ENCODE measurements around the gene PTEN. TPM values are rescaled to one million over a fixed set of nuclear protein-coding genes. Genes with fewer than 3 reads are reported as not detected.
"Not testable (repeated sequence)": the region's sequence is repeated elsewhere in the genome, so short reads cannot be mapped to it uniquely, and the experiment has no call there.

PTEN gene
- total RNA-seq, 4 donors from 2014 or later, result 143 to 224 (median 171) TPM

DNA sequence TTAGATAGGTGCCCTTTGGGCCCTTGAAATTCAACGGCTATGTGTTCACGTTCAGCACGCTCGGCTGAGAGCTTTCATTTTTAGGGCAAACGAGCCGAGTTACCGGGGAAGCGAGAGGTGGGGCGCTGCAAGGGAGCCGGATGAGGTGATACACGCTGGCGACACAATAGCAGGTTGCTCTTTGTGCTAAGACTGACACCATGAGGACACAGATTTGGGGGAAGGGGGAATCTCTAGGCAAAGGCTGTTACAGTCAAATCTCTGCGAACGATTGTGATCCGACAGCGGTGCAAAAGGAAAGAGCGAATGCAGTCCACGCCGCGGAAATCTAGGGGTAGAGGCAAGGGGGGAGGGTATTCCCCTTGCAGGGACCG is 759 bp upstream of the PTEN start:
- no peaks in the 10 kb centered on the region for H3K27me3 ChIP-seq
- 0 to 1% methylated on average over 21 of the region's 21 CpGs for WGBS, 2 donors
- peak overlapping the region; percentile 62 to 92 (median 88) for H3K4me3 ChIP-seq
- no peaks in the 10 kb centered on the region for H3K36me3 ChIP-seq
- TF ChIP-seq POLR2A (IDR thresholded peaks at IDR 0.05) (no peak), EP300 (IDR thresholded peaks at IDR 0.05) (no peak)
- TF ChIP-seq, protein P1, sequence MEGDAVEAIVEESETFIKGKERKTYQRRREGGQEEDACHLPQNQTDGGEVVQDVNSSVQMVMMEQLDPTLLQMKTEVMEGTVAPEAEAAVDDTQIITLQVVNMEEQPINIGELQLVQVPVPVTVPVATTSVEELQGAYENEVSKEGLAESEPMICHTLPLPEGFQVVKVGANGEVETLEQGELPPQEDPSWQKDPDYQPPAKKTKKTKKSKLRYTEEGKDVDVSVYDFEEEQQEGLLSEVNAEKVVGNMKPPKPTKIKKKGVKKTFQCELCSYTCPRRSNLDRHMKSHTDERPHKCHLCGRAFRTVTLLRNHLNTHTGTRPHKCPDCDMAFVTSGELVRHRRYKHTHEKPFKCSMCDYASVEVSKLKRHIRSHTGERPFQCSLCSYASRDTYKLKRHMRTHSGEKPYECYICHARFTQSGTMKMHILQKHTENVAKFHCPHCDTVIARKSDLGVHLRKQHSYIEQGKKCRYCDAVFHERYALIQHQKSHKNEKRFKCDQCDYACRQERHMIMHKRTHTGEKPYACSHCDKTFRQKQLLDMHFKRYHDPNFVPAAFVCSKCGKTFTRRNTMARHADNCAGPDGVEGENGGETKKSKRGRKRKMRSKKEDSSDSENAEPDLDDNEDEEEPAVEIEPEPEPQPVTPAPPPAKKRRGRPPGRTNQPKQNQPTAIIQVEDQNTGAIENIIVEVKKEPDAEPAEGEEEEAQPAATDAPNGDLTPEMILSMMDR (IDR thresholded peaks at IDR 0.05), result no peak
- H3K4me1 ChIP-seq, result peaks cover 0 to 15% (median 2%) of the 10 kb centered on the region in 4 donors
- H3K9me3 ChIP-seq, result no peaks in the 10 kb centered on the region
- no peak for DNase-seq (ENCODE audit: low spot score in 2 of 2)
- peak overlapping the region; percentile 88 to 98 (median 96) for H3K27ac ChIP-seq

DNA sequence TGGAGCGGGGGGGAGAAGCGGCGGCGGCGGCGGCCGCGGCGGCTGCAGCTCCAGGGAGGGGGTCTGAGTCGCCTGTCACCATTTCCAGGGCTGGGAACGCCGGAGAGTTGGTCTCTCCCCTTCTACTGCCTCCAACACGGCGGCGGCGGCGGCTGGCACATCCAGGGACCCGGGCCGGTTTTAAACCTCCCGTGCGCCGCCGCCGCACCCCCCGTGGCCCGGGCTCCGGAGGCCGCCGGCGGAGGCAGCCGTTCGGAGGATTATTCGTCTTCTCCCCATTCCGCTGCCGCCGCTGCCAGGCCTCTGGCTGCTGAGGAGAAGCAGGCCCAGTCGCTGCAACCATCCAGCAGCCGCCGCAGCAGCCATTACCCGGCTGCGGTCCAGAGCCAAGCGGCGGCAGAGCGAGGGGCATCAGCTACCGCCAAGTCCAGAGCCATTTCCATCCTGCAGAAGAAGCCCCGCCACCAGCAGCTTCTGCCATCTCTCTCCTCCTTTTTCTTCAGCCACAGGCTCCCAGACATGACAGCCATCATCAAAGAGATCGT is 598 bp downstream of the PTEN start:
- H3K27ac ChIP-seq, result peak overlapping the region; percentile 88 to 98 (median 96)
- H3K36me3 ChIP-seq; H3K27me3 ChIP-seq; DNase-seq (ENCODE audit: low spot score in 2 of 2); H3K9me3 ChIP-seq: not testable (repeated sequence)
- peaks cover 0 to 21% (median 5%) of the 10 kb centered on the region in 4 donors for H3K4me1 ChIP-seq
- WGBS, 2 donors, result 0% methylated on average over 12 to 23 of the region's 47 CpGs
- peak overlapping the region; percentile 62 to 92 (median 88) for H3K4me3 ChIP-seq

DNA sequence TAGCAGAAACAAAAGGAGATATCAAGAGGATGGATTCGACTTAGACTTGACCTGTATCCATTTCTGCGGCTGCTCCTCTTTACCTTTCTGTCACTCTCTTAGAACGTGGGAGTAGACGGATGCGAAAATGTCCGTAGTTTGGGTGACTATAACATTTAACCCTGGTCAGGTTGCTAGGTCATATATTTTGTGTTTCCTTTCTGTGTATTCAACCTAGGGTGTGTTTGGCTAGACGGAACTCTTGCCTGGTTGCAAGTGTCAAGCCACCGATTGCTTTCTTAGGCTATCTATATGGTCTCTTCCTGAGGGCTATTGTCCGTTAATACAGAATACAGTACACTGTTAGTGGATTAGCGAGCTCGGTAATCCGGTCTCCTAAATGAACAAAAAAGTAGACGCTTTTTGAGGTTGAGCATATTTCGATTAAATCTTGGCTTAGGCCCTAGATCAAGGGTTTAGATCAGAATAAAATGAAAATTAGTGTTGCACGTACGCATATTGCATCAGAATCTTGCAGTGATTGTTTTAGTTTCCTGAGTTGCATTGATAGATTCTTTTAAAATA is 1.2 kb downstream of the PTEN start:
- H3K9me3 ChIP-seq, result no peaks in the 10 kb centered on the region
- WGBS, 2 donors, result 0% methylated on average over 16 of the region's 16 CpGs
- H3K4me1 ChIP-seq, result peaks cover 0 to 26% (median 9%) of the 10 kb centered on the region in 4 donors
- peak overlapping the region; percentile 88 to 98 (median 96) for H3K27ac ChIP-seq
- peak in 1 of 2 donors; percentile 43 for TF ChIP-seq EP300 (IDR thresholded peaks at IDR 0.05)
- TF ChIP-seq POLR2A (IDR thresholded peaks at IDR 0.05), result no peak
- H3K4me3 ChIP-seq, result peak overlapping the region; percentile 62 to 92 (median 88)
- H3K27me3 ChIP-seq, result no peaks in the 10 kb centered on the region
- H3K36me3 ChIP-seq, result no peaks in the 10 kb centered on the region
- no peak for DNase-seq (ENCODE audit: low spot score in 2 of 2)

DNA sequence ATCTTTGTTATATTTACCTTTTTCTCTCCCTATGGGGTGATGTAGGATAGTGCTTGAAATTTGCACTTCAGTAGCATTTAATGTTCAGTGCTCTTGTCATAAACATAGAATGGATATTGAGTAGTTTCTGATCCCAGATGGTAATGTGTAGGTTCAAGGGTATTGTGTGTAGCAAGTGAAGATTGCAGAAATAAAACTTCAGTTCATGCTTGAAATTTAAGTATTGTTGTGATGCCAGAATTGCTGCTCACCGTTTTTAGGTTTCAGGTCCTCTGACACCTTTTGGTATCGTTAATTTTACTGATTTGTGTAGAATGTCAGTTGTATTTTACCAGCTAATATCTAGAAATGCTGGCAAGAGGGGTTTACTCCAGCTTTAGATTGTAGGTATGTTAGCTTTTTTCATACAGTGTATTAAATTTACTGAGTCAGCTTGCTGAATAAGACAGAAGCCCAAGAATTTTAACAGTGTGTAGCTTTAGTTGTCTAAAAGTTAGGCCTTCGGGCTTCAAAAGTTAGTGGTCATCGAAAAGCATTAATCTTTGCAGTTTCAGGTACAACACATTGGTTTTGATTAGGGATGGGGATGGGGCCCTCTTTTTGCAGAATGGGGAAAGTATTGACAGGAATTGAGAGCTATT is 1.9 kb downstream of the PTEN start:
- 1% methylated on average over 4 of the region's 4 CpGs for WGBS, 2 donors
- Histone ChIP-seq H3K27me3 (no peaks in the 10 kb centered on the region), H3K27ac (peak overlapping the region; percentile 88 to 98 (median 96)), H3K36me3 (no peaks in the 10 kb centered on the region), H3K4me1 (peaks cover 0 to 31% (median 10%) of the 10 kb centered on the region in 4 donors), H3K4me3 (peak overlapping the region; percentile 62 to 92 (median 88)), H3K9me3 (no peaks in the 10 kb centered on the region)
- no peak for DNase-seq (ENCODE audit: low spot score in 2 of 2)
- TF ChIP-seq EP300 (IDR thresholded peaks at IDR 0.05), result no peak
- TF ChIP-seq, protein P1 (IDR thresholded peaks at IDR 0.05), result no peak
- TF ChIP-seq POLR2A (IDR thresholded peaks at IDR 0.05), result no peak

DNA sequence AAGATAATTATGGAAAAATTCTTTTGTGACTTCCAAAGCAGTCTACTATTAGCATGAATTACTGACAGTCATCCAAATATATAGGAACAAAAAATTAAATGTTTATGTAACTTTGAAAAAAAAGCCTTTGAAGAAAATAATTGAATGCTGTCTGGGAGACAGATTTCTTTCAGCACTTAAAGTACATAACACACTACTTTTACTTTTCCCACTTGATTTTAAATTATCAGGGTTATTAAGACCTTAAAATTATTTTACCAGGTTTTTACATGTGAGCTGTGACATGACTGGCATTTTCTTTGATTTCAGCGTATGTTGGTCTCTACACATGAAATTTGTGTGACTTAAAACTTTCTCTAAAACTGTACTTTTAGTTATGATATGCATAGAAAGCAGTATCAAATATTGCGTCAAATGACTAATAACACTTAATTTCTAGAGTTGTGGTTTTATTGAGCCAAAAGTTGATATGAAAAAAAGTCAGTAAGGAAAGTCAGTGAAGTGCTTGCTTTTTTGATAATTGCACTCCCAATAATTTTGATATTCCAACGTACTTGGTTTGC is 3.1 kb downstream of the PTEN start:
- peak overlapping the region; percentile 88 to 98 (median 96) for H3K27ac ChIP-seq
- H3K36me3 ChIP-seq, result no peaks in the 10 kb centered on the region
- WGBS, 2 donors, result 2 to 3% methylated on average over 3 of the region's 3 CpGs
- H3K4me3 ChIP-seq, result peak overlapping the region; percentile 62 to 92 (median 88)
- peaks cover 0 to 31% (median 15%) of the 10 kb centered on the region in 4 donors for H3K4me1 ChIP-seq
- no peak for DNase-seq (ENCODE audit: low spot score in 2 of 2)
- H3K27me3 ChIP-seq, result no peaks in the 10 kb centered on the region
- TF ChIP-seq EP300 (IDR thresholded peaks at IDR 0.05) (no peak), POLR2A (IDR thresholded peaks at IDR 0.05) (no peak)
- TF ChIP-seq, protein P1 (IDR thresholded peaks at IDR 0.05), result no peak
- H3K9me3 ChIP-seq, result no peaks in the 10 kb centered on the region

DNA sequence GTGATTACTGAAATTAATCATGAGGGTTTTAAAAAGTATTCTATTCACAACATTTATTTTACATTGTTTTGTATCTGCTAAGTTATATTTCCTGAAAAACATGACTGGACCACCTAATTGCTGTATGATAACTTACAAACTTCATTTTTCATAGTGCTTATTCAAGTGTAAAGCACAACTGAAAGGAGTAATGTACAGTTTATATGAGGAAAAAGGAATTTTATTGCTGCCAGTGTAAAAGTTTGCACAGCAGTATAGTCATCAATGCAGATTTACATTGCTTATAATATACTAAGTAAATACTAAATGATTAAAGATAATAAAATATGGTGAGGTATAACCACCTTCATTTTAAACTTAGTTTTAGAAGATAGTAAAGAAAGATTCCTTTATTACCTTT is 4.0 kb downstream of the PTEN start:
- H3K27ac ChIP-seq, result peak overlapping the region; percentile 12 to 98 (median 92)
- no peaks in the 10 kb centered on the region for H3K9me3 ChIP-seq
- no peak for DNase-seq (ENCODE audit: low spot score in 2 of 2)
- no peaks in the 10 kb centered on the region for H3K27me3 ChIP-seq
- H3K4me1 ChIP-seq, result peaks cover 0 to 40% (median 19%) of the 10 kb centered on the region in 4 donors
- peak overlapping the region; percentile 62 to 92 (median 88) for H3K4me3 ChIP-seq
- TF ChIP-seq, protein P1 (IDR thresholded peaks at IDR 0.05), result no peak
- TF ChIP-seq POLR2A (IDR thresholded peaks at IDR 0.05), result no peak
- H3K36me3 ChIP-seq, result no peaks in the 10 kb centered on the region
